ENCODE results near the gene DYRK1A.

DNA sequence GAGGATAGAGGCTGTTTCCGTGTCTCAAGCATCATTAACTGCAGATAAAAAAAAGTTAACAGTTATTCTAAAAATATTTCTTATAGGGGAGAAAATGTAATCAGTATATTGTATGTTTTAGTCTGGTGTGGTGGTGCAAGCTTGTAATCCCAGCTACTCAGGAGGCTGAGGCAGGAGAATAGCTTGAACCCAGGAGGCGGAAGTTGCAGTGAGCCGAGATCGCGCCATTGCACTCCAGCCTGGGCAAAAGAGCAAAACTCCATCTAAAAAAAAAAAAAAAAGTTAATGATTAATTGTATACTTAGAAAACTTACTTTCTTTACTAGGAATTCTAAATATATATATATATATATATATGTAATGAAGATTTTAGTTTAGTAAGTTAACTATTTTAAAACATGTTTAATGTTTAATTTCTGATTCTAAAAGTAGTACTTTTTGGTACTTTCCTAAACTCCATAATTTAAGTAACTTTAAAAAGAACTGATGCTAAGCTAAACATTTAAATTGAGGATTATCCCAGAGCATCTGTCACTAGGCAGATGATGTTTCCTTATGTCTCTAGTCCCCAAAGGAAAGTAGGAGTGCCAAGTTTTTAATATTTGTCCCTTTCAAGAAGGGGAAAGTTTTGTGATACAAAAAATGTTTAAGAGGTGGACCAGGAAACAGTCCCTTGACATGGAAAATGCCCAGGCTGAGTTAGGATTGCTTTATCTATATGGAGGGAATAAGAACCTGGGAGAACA lies 66.3 kb downstream of the DYRK1A start:
- TF ChIP-seq CTCF (IDR thresholded peaks at IDR 0.05) (no peak), EZH2 (IDR thresholded peaks at IDR 0.05) (no peak), EZH2phosphoT487 (IDR thresholded peaks at IDR 0.05) (no peak)

Data from neural progenitor cell (in vitro differentiated cells).